ENCODE results near the gene F2RL3. TPM values are rescaled to one million over a fixed set of nuclear protein-coding genes. Genes with fewer than 3 reads are reported as not detected.
A peak's percentile ranks its signal among the peaks of the same experiment; 100 is the strongest.

Gene F2RL3
- total and polyA plus RNA-seq, 9 of the 15 experiments (the other 6 are each of a cell fraction or from before 2014, with no cell fraction given) = 1.4 to 27.6 (median 11.9) TPM

GRCh38 chr19:16921766-16922591 lies 33.2 kb downstream of the F2RL3 start (continued):
- TF ChIP-seq MLLT1 (IDR thresholded peaks at IDR 0.05) = peak in 1 of 2 experiments; percentile 97; a peak in 2 of 4 replicates
- TF ChIP-seq HIVEP1 (CRISPR knock-in tag; IDR thresholded peaks at IDR 0.05) = no peak
- peak; percentile 7 to 46; a peak in 2 of 4 replicates for TF ChIP-seq KDM1A (IDR thresholded peaks at IDR 0.05)
- TF ChIP-seq ZNF644 (tag; IDR thresholded peaks at IDR 0.05; ENCODE audit: low read depth) = no peak
- no peak for TF ChIP-seq ZNF347 (CRISPR knock-in tag; IDR thresholded peaks at IDR 0.05; ENCODE audit: low read depth)
- TF ChIP-seq MTA3 (IDR thresholded peaks at IDR 0.05; ENCODE audit: borderline replicate concordance) = 0 out of 2 replicates have a peak, but pooled peaks have one; percentile 22
- TF ChIP-seq EGR1 (conservative IDR thresholded peaks at IDR 0.05) = peak; percentile 50; the same call in 1 of the 2 replicates
- 0 out of 2 replicates have a peak, but pooled peaks have one; percentile 33 for TF ChIP-seq FOXM1 (IDR thresholded peaks at IDR 0.05; ENCODE audit: low read depth)
- no peak for TF ChIP-seq FOXM1 (CRISPR knock-in tag; IDR thresholded peaks at IDR 0.05; ENCODE audit: low read depth)
- TF ChIP-seq SMARCA5 (IDR thresholded peaks at IDR 0.05) = peak; percentile 100
